RPMI7951 (cell line): ENCODE data around the gene TDRD3. TPM values are rescaled to one million over a fixed set of nuclear protein-coding genes. Genes with fewer than 3 reads are reported as not detected.

Experiments used
- DNase-seq: peaks from one replicate; pipeline ENCODE4 v3.0.0-alpha.2; 2012; ENCODE audit warnings: low read depth
- total RNA-seq: library from RNA; depleted of rRNA; stranded (reverse); fragments of >200 nt; shearing (Covaris generic); gene quantifications from 2 replicates; pipeline ENCODE4 v1.2.3, GENCODE V29; 2014

Gene TDRD3
- total RNA-seq, 1 experiment from 2014 or later: 9.9 TPM

DNA sequence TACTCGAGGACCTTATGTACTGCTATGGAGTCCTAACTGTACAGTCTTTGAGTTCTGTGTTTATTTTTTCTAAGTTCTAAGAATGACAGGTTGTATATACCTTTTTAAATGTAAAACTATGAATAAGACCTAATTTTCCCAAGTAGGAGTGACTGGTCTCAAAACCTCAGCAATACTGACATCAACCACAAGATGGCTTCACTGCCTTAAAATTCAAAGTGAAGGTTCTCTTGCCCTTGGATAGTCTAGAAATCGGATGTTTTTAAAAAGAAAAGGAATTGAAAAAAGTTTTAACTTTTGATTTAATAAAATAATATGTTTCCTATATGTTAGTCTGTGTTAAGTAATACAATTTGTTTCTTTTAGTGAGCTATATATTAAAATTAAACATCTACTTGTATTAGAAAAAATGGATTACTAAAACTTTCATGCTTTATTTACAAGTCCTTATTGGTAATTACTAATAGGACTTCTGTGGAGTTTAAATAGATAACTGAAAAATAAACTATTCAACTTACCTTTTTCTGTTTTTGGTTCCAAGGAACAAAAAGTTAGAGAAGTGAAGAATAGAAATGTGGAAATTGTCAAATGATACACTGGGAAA lies 52.0 kb downstream of the TDRD3 start:
- peak; percentile 33 for DNase-seq

GRCh38 chr13:60453490-60453889 lies 56.5 kb downstream of the TDRD3 start:
- DNase-seq: no peak

- DNase-seq: no peak
These were observed 57.4 kb downstream of the TDRD3 start for GRCh38 chr13:60454425-60454824.

DNA sequence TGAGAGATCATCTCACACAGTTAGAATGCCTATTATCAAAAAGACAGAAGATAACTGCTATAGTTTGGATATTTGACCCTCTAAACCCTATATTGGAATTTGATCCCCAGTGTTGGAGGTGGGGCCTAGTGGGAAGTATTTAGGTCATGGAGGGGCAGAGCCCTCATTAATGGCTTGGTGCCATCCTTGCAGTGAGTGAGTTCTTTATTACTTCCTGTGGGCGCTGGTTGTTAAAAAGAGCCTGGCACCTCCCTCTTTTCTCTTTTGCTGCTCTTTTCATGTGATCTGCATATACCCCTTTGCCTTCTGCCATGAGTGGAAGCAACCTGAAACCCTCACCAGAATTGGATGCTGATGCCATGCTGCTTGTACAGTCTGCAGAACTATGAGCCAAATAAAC lies 66.8 kb downstream of the TDRD3 start:
- peak; percentile 1 for DNase-seq

DNA sequence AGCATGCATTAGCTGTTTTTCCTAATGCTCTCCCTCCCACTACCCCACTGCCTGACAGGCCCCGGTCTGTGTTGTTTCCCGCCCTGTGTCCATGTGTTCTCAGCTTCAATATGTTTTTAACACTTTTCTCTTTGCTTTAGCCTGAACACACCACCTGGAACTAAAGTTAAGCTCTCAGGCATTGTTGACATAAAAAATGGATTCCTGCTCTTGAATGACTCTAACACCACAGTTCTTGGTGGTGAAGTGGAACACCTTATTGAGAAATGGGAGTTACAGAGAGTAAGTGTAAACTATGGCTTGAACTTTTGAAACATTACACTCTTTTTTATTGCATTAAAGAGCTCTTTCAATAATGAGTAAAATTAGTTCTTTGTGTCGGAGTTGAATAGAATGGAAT lies 70.1 kb downstream of the TDRD3 start:
- no peak for DNase-seq

- DNase-seq: no peak
These were observed 82.3 kb downstream of the TDRD3 start for GRCh38 chr13:60479273-60479672.

GRCh38 chr13:60482012-60482411 lies 85.0 kb downstream of the TDRD3 start:
- DNase-seq: no peak

- DNase-seq: no peak
These were observed 87.8 kb downstream of the TDRD3 start for GRCh38 chr13:60484865-60485264.

- DNase-seq: no peak
These were observed 94.5 kb downstream of the TDRD3 start for GRCh38 chr13:60491531-60491930.

- DNase-seq: no peak
These were observed 95.2 kb downstream of the TDRD3 start for GRCh38 chr13:60492187-60492586.

GRCh38 chr13:60494296-60494695 lies 97.3 kb downstream of the TDRD3 start:
- no peak for DNase-seq

DNA sequence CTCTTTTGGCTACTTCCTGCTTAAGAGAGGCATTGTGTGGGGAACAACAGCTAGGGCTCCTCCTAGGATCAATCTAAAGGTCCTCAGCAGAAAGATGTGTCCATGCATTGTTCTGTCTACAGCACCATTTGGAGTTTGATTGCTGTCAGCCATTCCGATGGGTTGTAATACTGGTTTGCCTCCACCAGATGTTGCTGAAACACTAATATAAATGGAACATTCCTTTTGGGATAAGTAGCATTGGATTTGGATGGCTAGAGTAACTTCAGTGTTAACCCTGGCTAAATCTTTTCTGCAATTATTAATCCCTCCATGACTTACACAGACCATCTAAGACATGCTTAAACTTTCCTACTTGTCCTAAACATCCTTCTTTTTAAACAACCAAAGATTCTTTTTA lies 104.2 kb downstream of the TDRD3 start:
- DNase-seq: peak; percentile 1

DNA sequence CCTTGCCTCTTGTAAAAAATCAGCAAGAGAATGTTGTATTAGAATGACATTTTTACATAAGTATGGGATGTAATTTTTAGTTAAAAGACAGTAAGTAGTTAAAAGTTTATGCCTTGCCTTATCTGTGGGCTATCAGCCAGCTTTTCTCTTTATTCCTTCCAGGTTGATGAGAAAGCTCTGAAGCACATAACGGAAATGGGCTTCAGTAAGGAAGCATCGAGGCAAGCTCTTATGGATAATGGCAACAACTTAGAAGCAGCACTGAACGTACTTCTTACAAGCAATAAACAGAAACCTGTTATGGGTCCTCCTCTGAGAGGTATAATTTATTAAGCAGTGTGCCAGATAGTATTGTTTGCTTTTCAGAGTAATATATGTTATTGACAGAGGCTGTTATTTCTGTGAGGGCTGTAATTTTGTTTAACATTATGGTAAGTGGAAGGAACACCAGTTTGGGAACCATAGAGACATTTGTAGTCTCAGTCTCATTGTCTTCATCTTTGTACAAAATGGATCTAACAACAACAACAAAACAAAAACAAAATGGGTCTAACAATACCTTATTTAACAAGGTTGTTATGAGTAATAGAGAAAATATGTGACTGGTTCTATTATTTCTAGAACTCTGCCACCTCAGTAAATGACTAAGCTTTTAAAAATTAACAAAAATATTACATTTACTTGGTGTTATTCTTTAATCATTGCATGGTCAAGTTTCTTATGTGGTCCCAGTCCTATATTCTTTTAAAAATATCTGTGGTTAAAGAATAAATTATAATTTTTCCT lies 112.8 kb downstream of the TDRD3 start:
- DNase-seq: peak; percentile 1

DNA sequence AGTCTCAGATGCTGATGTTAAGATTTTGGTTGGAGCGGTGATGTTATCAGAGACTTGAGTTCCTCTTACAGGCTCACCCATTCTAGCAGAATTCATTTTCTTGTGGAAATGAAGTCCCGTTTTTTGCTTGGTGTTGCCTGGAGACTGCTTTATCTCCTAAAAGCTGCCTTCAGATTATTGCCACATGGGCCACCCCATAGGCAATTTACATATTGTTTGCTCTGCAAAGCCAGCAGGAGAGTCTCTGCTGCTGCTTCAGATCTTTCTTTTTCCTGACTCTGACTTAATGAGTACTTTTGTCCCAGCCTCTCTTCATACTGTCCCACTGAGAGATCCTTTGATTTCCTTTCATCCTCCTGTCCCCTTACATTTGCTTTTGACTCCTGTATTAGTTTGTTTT lies 114.6 kb downstream of the TDRD3 start:
- DNase-seq: no peak

GRCh38 chr13:60514891-60515290 lies 117.9 kb downstream of the TDRD3 start:
- DNase-seq: no peak

DNA sequence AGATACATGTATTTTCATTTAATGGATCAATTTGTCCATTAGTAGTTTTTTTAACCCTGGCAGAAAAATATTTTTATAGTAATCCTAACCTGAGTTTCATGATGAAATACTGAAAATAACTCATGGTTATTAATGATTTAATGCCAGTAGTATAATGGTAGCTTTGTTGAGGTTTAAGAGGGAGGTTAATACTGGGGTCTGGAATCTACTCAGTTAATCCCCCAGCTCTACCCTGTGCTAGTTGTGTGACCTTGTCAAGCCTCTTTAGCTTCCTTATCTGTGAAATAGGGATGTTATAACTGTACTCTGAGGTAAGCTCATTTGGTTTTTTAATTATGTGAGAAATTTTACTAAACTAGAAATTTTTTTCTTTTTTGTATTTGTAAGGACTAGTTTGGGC lies 122.5 kb downstream of the TDRD3 start:
- DNase-seq: no peak

DNA sequence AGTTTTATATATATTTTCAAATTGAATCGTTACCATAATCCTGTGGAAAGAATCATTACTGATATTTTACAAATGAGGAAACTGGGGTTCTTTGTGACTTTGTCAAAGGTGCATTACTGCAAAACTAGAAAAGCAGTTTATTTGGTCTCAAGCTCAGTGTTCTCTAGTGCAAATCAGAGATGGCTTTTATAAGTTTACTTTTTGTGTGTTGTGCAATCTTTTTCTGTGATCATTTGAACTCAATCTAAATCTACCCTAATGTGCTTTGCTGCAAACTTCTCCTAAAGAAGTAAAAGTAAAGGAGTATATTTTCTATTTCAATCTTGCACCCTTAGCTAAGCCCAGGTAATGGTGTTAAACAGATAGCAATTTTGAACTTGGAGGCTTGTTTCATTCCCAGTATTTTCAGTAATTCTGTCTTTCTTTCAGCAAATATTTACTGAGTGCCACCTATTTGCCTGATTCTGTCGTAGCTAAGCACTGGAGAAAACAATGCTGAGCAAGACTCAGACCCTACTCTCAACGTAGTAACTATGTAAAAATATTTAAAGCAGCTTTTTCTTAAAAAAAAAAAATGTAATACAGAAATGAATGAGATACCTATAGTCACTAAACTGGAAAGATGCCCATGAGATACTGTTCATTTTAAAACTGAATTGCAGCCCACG lies 124.0 kb downstream of the TDRD3 start:
- no peak for DNase-seq

DNA sequence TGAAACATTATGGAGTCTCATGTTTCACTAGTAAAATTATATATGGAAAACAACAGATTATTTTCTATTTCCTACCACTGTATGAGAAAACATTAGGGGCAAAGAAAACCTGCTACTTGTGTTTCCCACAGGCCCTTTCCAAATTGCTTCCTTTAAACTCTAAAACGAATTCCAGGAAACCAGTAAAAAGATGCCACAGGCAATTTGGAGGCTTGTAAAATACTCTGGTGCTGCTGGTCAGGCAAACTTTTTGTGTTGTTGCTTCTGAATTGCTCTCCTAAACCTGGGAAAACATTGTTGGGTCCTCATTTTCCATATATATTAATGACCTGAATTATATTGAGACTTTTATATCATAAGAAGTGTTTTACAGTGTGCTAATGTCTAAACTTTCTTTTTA lies 141.5 kb downstream of the TDRD3 start:
- DNase-seq: peak; percentile 4

GRCh38 chr13:60540276-60540675 lies 143.3 kb downstream of the TDRD3 start:
- no peak for DNase-seq

- DNase-seq: no peak
These were observed 165.2 kb downstream of the TDRD3 start for GRCh38 chr13:60562096-60562780.

- no peak for DNase-seq
These were observed 174.6 kb downstream of the TDRD3 start for GRCh38 chr13:60571571-60571970.

DNA sequence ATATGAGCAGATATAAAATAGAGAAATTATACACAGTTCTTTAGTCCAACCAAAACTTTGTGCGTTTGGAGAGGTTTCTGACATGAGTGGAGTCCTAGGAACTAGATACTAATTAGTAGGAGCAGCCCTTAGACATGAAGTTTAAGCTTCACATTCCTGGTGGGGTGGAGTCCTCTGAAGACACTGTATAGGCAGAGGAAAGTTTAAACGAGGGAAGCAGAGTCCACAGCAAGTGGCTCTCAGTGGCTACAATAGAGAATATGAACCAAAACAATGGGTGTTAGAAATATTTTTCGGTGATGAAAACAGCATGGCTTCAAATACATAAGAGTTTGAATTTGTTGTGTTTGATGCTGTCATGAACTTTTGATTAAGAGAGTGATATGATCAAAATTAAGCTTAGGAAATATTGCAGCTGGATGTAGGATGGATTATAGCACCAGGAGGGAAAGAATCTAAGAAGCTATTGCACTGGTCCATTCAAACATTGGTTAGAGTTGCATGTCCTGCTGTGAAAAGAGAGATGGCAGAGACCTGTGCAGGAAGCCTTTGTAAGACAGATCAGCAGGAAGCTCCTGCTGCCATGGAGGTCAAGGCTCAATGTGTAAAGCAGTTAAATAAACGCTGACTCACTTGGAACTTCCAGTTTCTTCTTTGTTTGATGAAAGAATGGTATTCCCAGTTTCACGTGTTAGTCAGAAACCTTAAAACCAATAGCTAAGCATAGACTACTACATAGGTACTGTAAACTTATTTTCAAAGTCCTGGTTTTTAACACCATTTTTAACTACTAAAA lies 175.2 kb downstream of the TDRD3 start:
- peak; percentile 70 for DNase-seq
